Measurements from ENCODE around the gene FSTL3. TPM values are rescaled to one million over a fixed set of nuclear protein-coding genes. Genes with fewer than 3 reads are reported as not detected.
A peak's percentile ranks its signal among the peaks of the same experiment; 100 is the strongest.

The FSTL3 gene
- total and polyA plus RNA-seq, 2 of the 13 experiments (the other 11 are each of a cell fraction or from before 2014, with no cell fraction given): 13.5 to 15.6 TPM

DNA sequence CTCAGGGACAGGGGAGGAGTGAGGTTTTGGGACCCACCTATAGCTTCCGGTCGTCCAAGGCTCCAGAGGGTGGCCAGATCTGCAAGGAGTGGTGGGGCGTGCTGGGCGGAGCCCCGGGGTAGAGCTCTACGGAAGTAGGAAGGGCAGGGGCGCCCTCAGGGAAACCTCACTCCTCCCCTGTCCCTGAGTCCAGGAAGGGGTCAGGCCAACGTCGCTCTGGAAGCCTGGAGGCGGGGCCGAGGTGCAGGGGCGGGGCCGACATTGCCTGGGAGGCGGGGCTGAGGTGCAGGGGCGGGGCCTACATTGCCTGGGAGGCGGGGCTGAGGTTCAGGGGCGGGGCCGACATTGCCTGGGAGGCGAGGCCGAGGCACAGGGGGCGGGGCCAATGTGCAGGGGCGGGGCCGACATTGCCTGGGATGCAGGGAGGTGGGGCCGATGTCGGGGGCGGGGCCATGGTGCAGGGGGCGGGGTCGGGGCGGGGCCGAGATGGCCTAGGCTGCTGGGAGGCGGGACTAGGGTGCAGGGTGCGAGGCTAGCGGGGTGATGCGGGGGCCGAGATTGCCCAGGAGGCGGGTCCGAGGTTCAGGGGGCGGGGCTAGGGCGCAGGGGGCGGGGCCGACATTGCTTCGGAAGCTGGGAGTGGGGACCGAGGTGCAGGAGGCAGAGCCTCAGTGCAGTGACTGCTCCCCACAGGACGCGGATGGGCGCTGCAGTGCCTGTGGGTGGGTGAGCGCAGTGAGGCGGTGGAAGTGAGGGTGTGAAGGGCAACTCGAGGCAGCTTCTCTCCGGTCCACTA is 27.7 kb downstream of the FSTL3 start (continued):
- TF ChIP-seq, protein P1, sequence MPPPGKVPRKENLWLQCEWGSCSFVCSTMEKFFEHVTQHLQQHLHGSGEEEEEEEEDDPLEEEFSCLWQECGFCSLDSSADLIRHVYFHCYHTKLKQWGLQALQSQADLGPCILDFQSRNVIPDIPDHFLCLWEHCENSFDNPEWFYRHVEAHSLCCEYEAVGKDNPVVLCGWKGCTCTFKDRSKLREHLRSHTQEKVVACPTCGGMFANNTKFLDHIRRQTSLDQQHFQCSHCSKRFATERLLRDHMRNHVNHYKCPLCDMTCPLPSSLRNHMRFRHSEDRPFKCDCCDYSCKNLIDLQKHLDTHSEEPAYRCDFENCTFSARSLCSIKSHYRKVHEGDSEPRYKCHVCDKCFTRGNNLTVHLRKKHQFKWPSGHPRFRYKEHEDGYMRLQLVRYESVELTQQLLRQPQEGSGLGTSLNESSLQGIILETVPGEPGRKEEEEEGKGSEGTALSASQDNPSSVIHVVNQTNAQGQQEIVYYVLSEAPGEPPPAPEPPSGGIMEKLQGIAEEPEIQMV (CRISPR knock-in tag; IDR thresholded peaks at IDR 0.05; ENCODE audit: low read depth): no peak
- TF ChIP-seq ZNF431 (CRISPR knock-in tag; IDR thresholded peaks at IDR 0.05; ENCODE audit: borderline replicate concordance, low read depth) (no peak), NFYB (CRISPR knock-in tag; IDR thresholded peaks at IDR 0.05) (no peak), SOX6 (IDR thresholded peaks at IDR 0.05) (no peak), SOX6 (CRISPR knock-in tag; IDR thresholded peaks at IDR 0.05) (0 out of 2 replicates have a peak, but pooled peaks have one; percentile 42), ATF1 (CRISPR knock-in tag; IDR thresholded peaks at IDR 0.05) (no peak), REXO4 (CRISPR knock-in tag; IDR thresholded peaks at IDR 0.05; ENCODE audit: borderline replicate concordance) (no peak), MEIS1 (CRISPR knock-in tag; IDR thresholded peaks at IDR 0.05; ENCODE audit: borderline replicate concordance) (0 out of 2 replicates have a peak, but pooled peaks have one; percentile 11), NFIB (CRISPR knock-in tag; IDR thresholded peaks at IDR 0.05; ENCODE audit: borderline replicate concordance) (no peak), ZNF260 (CRISPR knock-in tag; IDR thresholded peaks at IDR 0.05; ENCODE audit: borderline replicate concordance, low read depth) (no peak), HOXD1 (CRISPR knock-in tag; IDR thresholded peaks at IDR 0.05) (0 out of 2 replicates have a peak, but pooled peaks have one; percentile 38), GATAD1 (CRISPR knock-in tag; IDR thresholded peaks at IDR 0.05) (0 out of 2 replicates have a peak, but pooled peaks have one; percentile 22), ELF4 (CRISPR knock-in tag; IDR thresholded peaks at IDR 0.05; ENCODE audit: borderline replicate concordance) (no peak), ZNF614 (CRISPR knock-in tag; IDR thresholded peaks at IDR 0.05; ENCODE audit: borderline replicate concordance) (peak; percentile 51; the same call in 1 of the 2 replicates), ZNF709 (CRISPR knock-in tag; IDR thresholded peaks at IDR 0.05) (no peak), RFXANK (CRISPR knock-in tag; IDR thresholded peaks at IDR 0.05) (no peak), KLF11 (CRISPR knock-in tag; IDR thresholded peaks at IDR 0.05) (no peak), BCL6 (CRISPR knock-in tag; IDR thresholded peaks at IDR 0.05) (0 out of 2 replicates have a peak, but pooled peaks have one; percentile 3)
- TF ChIP-seq, protein P2, sequence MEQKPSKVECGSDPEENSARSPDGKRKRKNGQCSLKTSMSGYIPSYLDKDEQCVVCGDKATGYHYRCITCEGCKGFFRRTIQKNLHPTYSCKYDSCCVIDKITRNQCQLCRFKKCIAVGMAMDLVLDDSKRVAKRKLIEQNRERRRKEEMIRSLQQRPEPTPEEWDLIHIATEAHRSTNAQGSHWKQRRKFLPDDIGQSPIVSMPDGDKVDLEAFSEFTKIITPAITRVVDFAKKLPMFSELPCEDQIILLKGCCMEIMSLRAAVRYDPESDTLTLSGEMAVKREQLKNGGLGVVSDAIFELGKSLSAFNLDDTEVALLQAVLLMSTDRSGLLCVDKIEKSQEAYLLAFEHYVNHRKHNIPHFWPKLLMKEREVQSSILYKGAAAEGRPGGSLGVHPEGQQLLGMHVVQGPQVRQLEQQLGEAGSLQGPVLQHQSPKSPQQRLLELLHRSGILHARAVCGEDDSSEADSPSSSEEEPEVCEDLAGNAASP (CRISPR knock-in tag; IDR thresholded peaks at IDR 0.05; ENCODE audit: borderline replicate concordance): peak; percentile 47; the same call in 1 of the 2 replicates
- TF ChIP-seq, protein P3, sequence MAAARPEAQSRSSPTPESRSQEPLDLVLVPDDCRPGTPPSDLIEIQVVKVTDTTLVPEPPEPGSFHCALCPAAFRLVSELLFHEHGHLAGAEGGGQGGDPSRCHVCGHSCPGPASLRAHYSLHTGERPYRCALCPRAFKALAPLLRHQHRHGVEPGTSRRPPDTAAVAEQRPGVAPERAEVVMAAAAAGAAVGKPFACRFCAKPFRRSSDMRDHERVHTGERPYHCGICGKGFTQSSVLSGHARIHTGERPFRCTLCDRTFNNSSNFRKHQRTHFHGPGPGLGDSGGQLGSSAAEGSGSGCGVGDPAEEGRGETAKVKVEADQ (CRISPR knock-in tag; IDR thresholded peaks at IDR 0.05; ENCODE audit: borderline replicate concordance): no peak
- TF ChIP-seq, protein P4, sequence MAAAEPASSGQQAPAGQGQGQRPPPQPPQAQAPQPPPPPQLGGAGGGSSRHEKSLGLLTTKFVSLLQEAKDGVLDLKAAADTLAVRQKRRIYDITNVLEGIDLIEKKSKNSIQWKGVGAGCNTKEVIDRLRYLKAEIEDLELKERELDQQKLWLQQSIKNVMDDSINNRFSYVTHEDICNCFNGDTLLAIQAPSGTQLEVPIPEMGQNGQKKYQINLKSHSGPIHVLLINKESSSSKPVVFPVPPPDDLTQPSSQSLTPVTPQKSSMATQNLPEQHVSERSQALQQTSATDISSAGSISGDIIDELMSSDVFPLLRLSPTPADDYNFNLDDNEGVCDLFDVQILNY (CRISPR knock-in tag; conservative IDR thresholded peaks at IDR 0.05): no peak
- TF ChIP-seq, protein P5, sequence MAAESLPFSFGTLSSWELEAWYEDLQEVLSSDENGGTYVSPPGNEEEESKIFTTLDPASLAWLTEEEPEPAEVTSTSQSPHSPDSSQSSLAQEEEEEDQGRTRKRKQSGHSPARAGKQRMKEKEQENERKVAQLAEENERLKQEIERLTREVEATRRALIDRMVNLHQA (CRISPR knock-in tag; IDR thresholded peaks at IDR 0.05): no peak
- TF ChIP-seq, protein P6, sequence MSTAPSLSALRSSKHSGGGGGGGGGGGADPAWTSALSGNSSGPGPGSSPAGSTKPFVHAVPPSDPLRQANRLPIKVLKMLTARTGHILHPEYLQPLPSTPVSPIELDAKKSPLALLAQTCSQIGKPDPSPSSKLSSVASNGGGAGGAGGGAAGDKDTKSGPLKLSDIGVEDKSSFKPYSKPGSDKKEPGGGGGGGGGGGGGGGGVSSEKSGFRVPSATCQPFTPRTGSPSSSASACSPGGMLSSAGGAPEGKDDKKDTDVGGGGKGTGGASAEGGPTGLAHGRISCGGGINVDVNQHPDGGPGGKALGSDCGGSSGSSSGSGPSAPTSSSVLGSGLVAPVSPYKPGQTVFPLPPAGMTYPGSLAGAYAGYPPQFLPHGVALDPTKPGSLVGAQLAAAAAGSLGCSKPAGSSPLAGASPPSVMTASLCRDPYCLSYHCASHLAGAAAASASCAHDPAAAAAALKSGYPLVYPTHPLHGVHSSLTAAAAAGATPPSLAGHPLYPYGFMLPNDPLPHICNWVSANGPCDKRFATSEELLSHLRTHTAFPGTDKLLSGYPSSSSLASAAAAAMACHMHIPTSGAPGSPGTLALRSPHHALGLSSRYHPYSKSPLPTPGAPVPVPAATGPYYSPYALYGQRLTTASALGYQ (CRISPR knock-in tag; IDR thresholded peaks at IDR 0.05): no peak

Data from HepG2 (cell line).